ENCODE measurements around the gene PPIL1.
A peak's percentile ranks its signal among the peaks of the same experiment; 100 is the strongest.

The PPIL1 gene

DNA sequence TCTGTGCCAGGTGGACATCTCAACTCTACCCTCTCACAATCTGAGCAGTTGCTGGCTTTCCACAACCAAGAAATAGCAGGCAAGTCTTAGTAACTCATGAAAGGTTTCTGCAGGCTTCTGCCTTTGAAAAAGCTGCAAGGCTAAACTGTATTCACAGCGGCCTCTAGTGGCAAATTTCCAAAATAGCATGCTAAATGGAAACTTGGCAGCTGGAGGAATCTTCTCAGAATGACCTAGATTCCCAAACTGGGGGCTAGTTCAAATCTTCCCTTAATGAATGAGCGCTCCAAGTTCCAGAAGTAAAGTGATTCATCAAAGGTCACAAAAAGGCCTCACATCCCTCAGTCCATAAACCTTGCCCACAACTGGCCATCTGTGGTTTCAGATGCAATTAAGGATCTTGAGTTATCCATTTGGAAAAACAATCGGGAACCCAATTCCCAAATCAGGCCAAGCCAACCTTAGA lies 23.4 kb downstream of the PPIL1 start:
- in situ Hi-C loops (cut with MboI; ENCODE audit: low sequenced_read_pairs, unreplicated experiment), result no loop called here
- TF ChIP-seq, protein P1, sequence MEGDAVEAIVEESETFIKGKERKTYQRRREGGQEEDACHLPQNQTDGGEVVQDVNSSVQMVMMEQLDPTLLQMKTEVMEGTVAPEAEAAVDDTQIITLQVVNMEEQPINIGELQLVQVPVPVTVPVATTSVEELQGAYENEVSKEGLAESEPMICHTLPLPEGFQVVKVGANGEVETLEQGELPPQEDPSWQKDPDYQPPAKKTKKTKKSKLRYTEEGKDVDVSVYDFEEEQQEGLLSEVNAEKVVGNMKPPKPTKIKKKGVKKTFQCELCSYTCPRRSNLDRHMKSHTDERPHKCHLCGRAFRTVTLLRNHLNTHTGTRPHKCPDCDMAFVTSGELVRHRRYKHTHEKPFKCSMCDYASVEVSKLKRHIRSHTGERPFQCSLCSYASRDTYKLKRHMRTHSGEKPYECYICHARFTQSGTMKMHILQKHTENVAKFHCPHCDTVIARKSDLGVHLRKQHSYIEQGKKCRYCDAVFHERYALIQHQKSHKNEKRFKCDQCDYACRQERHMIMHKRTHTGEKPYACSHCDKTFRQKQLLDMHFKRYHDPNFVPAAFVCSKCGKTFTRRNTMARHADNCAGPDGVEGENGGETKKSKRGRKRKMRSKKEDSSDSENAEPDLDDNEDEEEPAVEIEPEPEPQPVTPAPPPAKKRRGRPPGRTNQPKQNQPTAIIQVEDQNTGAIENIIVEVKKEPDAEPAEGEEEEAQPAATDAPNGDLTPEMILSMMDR (IDR thresholded peaks at IDR 0.05; ENCODE audit: borderline replicate concordance, control extremely low read depth, extremely low read depth, insufficient read depth, missing control alignments), result peak; percentile 60

DNA sequence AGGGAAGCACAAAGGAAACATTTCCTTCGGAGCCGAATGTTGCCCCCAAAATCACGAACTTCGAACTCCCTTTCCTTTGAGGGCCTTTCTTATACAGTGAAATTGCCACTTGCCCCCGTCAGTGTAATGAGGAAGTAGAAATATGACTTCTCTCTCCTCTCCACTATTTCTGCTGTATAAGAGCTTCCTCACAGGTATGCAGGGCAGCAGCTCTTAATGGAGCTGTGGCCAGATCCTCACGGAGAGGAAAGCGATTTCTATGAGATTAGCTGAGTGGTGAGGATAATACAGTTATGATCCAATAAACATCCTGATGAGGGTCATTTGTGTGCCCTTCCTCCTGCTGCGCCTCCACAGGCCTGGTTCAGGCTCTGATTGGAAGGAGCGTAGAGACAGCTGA lies 24.6 kb downstream of the PPIL1 start:
- TF ChIP-seq, protein P1 (IDR thresholded peaks at IDR 0.05; ENCODE audit: borderline replicate concordance, control extremely low read depth, extremely low read depth, insufficient read depth, missing control alignments), result no peak
- in situ Hi-C loops (cut with MboI; ENCODE audit: low sequenced_read_pairs, unreplicated experiment), result no loop called here
- DNase-seq (ENCODE audit: low spot score), result no peak

More for the DNA sequence above, 23.4 kb downstream of the PPIL1 start:
- peak; percentile 64 for DNase-seq (ENCODE audit: low spot score)

DNA sequence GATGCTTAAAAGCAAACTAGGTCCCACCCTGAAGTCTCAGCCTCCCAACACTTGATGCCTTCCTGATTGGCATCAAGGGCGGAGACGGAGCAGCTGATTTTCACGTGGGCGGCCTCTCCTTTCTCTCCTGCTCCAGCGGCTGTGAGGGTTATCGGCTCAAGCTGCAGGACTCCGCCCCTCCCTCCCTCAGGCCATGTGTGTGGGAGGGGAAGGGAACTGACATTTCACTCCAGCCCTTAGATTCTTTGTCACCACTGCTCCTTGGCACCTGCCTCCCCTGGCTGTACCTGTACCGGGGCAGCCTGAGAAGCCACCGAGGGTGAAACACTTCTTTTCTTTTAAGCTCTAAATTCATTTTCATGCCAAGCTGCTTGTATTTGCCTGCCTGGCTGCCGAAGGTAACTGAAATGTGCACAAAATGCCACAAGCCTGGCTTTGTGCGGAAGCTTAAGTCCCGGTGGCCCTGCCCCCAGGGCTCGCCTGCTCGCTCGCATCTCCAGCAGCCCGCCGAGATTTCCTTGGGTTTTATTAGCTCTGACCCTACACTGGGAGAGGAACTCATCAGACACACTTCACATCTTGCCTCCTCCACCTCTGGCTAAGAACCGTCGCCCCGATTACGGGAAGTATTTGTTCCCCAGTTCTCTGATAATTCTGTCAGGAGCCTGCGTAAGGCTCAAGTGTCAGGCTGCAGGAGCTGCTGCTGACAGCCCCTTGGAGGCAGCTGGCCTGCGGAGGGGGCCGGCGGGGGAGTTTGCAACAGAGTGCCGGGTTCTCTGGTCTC lies 25.8 kb downstream of the PPIL1 start:
- TF ChIP-seq, protein P1 (IDR thresholded peaks at IDR 0.05; ENCODE audit: borderline replicate concordance, control extremely low read depth, extremely low read depth, insufficient read depth, missing control alignments), result no peak
- DNase-seq (ENCODE audit: low spot score), result no peak
- in situ Hi-C loops (cut with MboI; ENCODE audit: low sequenced_read_pairs, unreplicated experiment), result no loop called here

DNA sequence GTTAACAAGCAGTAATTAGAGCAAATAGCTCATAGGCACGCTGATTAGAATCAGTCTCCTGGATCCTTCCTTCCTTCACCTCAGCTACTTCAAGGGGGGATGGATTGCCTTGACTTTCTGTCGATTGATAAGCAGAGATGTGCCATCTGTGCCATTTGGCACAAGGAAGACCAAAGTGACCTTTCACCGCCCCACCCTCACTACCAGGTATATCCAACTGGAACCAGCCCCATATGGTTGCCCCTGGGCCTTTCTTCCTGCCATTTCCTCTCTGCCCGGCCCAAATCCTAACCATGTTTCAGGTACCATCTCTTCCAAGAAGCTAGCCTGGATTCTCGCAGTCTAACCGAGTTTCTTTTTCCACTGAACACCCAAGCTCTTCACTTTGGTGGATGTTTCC lies 26.6 kb downstream of the PPIL1 start:
- TF ChIP-seq, protein P1 (IDR thresholded peaks at IDR 0.05; ENCODE audit: borderline replicate concordance, control extremely low read depth, extremely low read depth, insufficient read depth, missing control alignments), result no peak
- no peak for DNase-seq (ENCODE audit: low spot score)
- in situ Hi-C loops (cut with MboI; ENCODE audit: low sequenced_read_pairs, unreplicated experiment), result no loop called here

DNA sequence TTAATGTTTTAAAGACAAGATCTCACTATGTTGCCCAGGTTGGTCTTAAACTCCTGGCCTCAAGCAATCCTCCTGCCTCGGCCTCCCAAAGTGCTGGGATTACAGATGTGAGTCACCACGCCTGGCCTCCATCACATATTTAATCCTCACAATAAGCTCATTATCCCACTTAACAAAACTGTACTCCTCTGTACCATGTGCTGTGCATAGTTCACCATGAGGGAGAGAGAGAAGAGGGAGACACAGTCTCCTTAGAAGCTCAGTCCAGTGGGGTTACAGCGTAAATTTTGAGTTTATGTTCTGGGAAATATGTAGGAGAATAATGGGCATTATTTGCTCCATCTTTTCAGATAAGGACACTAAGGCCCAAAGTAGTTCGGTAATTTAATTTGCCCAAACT lies 27.5 kb downstream of the PPIL1 start:
- no peak for DNase-seq (ENCODE audit: low spot score)
- in situ Hi-C loops (cut with MboI; ENCODE audit: low sequenced_read_pairs, unreplicated experiment), result no loop called here
- TF ChIP-seq, protein P1 (IDR thresholded peaks at IDR 0.05; ENCODE audit: borderline replicate concordance, control extremely low read depth, extremely low read depth, insufficient read depth, missing control alignments), result no peak

DNA sequence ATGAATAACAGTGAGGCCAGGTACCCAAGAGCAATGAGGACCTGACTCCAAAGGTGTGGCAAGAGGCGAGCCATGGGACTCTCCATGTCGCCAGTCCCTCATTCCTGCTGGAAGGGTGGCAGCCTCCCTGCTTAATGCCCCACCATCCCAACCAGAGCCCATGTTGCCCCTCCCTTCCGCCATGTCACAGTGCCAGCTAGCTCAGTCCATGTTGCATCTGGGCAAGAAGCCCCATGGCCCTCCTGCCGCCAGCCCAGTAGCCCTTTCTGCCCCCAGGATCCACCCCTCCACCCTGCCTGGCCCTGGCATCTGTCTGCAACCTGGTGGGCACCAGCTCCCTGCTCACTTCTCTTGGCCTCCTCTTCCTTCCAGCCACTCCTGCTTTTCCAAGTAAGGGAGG lies 29.4 kb downstream of the PPIL1 start:
- TF ChIP-seq, protein P1 (IDR thresholded peaks at IDR 0.05; ENCODE audit: borderline replicate concordance, control extremely low read depth, extremely low read depth, insufficient read depth, missing control alignments), result no peak
- no peak for DNase-seq (ENCODE audit: low spot score)
- in situ Hi-C loops (cut with MboI; ENCODE audit: low sequenced_read_pairs, unreplicated experiment), result no loop called here

Measured in GM13976 (cell line).